ENCODE data around the gene VDAC2. TPM values are rescaled to one million over a fixed set of nuclear protein-coding genes. Genes with fewer than 3 reads are reported as not detected.

Gene VDAC2
- total RNA-seq, 2 experiments from 2014 or later: 81.4 to 182 TPM

- ChIA-PET POLR2A (no interaction called here), CTCF (ENCODE audit: unreplicated experiment) (no interaction called here)
- intact Hi-C loops (cut with micrococcal nuclease; ENCODE audit: unreplicated experiment): no loop called here
- no TSS peak for BruUV-seq (replicated peaks)
- Histone ChIP-seq H2AFZ (ENCODE audit: low read length) (no peak overlapping the region), H4K20me1 (ENCODE audit: insufficient read depth, low read length) (no peaks in the 10 kb centered on the region), H3K9me3 (ENCODE audit: low read length) (no peaks in the 10 kb centered on the region), H3K79me2 (ENCODE audit: insufficient read depth, low read depth, low read length) (no peaks in the 10 kb centered on the region), H3K4me2 (ENCODE audit: low read length) (no peak overlapping the region), H3K36me3 (ENCODE audit: insufficient read depth, low read length) (no peaks in the 10 kb centered on the region), H3K9me2 (ENCODE audit: insufficient read depth, low read length) (no peaks in the 10 kb centered on the region), H3K4me3 (ENCODE audit: low read depth, low read length, poor library complexity, severe bottlenecking) (no peak overlapping the region), H3K4me1 (ENCODE audit: insufficient read depth, low read length, poor library complexity, severe bottlenecking) (no peaks in the 10 kb centered on the region), H3K27ac (ENCODE audit: low read depth, low read length, poor library complexity, severe bottlenecking) (no peak overlapping the region)
- DNase-seq (ENCODE audit: low spot score): no peak
- TF ChIP-seq EZH2phosphoT487 (IDR thresholded peaks at IDR 0.05; ENCODE audit: borderline replicate concordance, low read depth, low read length) (no peak), CTCF (conservative IDR thresholded peaks at IDR 0.05; ENCODE audit: low read length) (no peak)
Observed at GRCh38 chr10:75272896-75273295, 62.3 kb downstream of the VDAC2 start.

GRCh38 chr10:75276069-75276872, 65.7 kb downstream of the VDAC2 start:
- H3K79me2 ChIP-seq (ENCODE audit: insufficient read depth, low read depth, low read length): no peaks in the 10 kb centered on the region
- no peaks in the 10 kb centered on the region for H3K36me3 ChIP-seq (ENCODE audit: insufficient read depth, low read length)
- H2AFZ ChIP-seq (ENCODE audit: low read length): no peak overlapping the region
- H3K27ac ChIP-seq (ENCODE audit: low read depth, low read length, poor library complexity, severe bottlenecking): no peak overlapping the region
- no peaks in the 10 kb centered on the region for H3K9me2 ChIP-seq (ENCODE audit: insufficient read depth, low read length)
- ChIA-PET CTCF (ENCODE audit: unreplicated experiment) (no interaction called here), POLR2A (no interaction called here)
- no peaks in the 10 kb centered on the region for H3K4me1 ChIP-seq (ENCODE audit: insufficient read depth, low read length, poor library complexity, severe bottlenecking)
- H3K9me3 ChIP-seq (ENCODE audit: low read length): no peaks in the 10 kb centered on the region
- BruUV-seq (replicated peaks): no TSS peak
- H3K4me3 ChIP-seq (ENCODE audit: low read depth, low read length, poor library complexity, severe bottlenecking): no peak overlapping the region
- no peak for DNase-seq (ENCODE audit: low spot score)
- no peak overlapping the region for H3K4me2 ChIP-seq (ENCODE audit: low read length)
- no peak for TF ChIP-seq EZH2phosphoT487 (IDR thresholded peaks at IDR 0.05; ENCODE audit: borderline replicate concordance, low read depth, low read length)
- no peak for TF ChIP-seq CTCF (conservative IDR thresholded peaks at IDR 0.05; ENCODE audit: low read length)
- intact Hi-C loops (cut with micrococcal nuclease; ENCODE audit: unreplicated experiment): no loop called here
- H4K20me1 ChIP-seq (ENCODE audit: insufficient read depth, low read length): no peaks in the 10 kb centered on the region

- H3K4me1 ChIP-seq (ENCODE audit: insufficient read depth, low read length, poor library complexity, severe bottlenecking): no peaks in the 10 kb centered on the region
- TF ChIP-seq EZH2phosphoT487 (IDR thresholded peaks at IDR 0.05; ENCODE audit: borderline replicate concordance, low read depth, low read length): no peak
- no peak for TF ChIP-seq CTCF (conservative IDR thresholded peaks at IDR 0.05; ENCODE audit: low read length)
- no peak overlapping the region for H3K4me2 ChIP-seq (ENCODE audit: low read length)
- no peaks in the 10 kb centered on the region for H3K79me2 ChIP-seq (ENCODE audit: insufficient read depth, low read depth, low read length)
- no TSS peak for BruUV-seq (replicated peaks)
- no peak overlapping the region for H2AFZ ChIP-seq (ENCODE audit: low read length)
- no peaks in the 10 kb centered on the region for H4K20me1 ChIP-seq (ENCODE audit: insufficient read depth, low read length)
- no peak overlapping the region for H3K27ac ChIP-seq (ENCODE audit: low read depth, low read length, poor library complexity, severe bottlenecking)
- no peaks in the 10 kb centered on the region for H3K9me2 ChIP-seq (ENCODE audit: insufficient read depth, low read length)
- POLR2A ChIA-PET: interaction anchor here (0.6 kb wide), 1 partner anchor 1698 kb away, joined by 3 read pairs; no protein-coding TSS in a partner anchor
- CTCF ChIA-PET (ENCODE audit: unreplicated experiment): no interaction called here
- intact Hi-C loops (cut with micrococcal nuclease; ENCODE audit: unreplicated experiment): no loop called here
- H3K9me3 ChIP-seq (ENCODE audit: low read length): no peaks in the 10 kb centered on the region
- H3K4me3 ChIP-seq (ENCODE audit: low read depth, low read length, poor library complexity, severe bottlenecking): no peak overlapping the region
- DNase-seq (ENCODE audit: low spot score): no peak
- H3K36me3 ChIP-seq (ENCODE audit: insufficient read depth, low read length): no peaks in the 10 kb centered on the region
Observed at GRCh38 chr10:75280236-75280635, 69.6 kb downstream of the VDAC2 start.

Measured in OCI-LY7 (cell line).